Activated CD8-positive, alpha-beta memory T cell treated with anti-CD3 and anti-CD28 coated beads, Interleukin-2, amount 50 U/mL, for 24 hours (primary cell): ENCODE measurements around the gene SSBP4.

ENCODE experiments used
- DNase-seq: peaks from one replicate; pipeline ENCODE4 v3.0.0-alpha.2; 2020; ENCODE audit errors: extremely low read depth

The SSBP4 gene

GRCh38 chr19:18444513-18444912 lies 25.3 kb downstream of the SSBP4 start:
- DNase-seq = no peak

DNA sequence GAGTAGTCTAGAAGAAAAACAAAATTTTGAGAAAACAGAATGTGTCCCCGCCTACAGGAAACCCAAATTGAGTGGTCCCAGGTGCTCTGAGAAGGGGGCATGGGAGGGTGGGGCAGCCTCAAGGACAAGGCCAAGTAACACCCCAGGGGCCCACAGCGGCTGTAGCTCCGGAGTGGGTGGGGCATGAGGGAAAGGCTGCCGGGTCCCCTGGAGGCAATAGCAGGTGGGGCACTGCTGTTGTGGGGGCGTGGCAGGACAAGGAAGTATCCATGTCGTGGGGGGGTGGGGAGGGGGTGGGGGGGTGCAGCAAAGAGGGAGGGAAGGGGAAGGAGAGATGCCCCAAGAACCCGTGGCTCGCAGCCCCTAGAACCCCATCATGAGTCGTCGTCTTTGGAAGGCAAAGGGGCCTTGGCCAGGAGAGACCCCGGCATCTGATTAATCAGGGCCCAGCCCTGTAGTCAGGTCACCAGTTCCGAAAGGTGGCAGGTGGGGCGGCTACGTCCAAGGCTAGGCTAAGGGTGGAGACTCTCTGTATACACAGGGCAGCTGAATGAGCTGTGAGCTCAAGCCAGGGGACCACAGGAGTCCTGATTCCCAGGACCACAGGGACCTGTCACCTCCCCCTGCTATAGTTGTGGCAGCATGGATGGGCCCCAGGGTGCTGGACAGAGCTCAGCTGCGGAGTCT lies 26.2 kb downstream of the SSBP4 start:
- no peak for DNase-seq

DNA sequence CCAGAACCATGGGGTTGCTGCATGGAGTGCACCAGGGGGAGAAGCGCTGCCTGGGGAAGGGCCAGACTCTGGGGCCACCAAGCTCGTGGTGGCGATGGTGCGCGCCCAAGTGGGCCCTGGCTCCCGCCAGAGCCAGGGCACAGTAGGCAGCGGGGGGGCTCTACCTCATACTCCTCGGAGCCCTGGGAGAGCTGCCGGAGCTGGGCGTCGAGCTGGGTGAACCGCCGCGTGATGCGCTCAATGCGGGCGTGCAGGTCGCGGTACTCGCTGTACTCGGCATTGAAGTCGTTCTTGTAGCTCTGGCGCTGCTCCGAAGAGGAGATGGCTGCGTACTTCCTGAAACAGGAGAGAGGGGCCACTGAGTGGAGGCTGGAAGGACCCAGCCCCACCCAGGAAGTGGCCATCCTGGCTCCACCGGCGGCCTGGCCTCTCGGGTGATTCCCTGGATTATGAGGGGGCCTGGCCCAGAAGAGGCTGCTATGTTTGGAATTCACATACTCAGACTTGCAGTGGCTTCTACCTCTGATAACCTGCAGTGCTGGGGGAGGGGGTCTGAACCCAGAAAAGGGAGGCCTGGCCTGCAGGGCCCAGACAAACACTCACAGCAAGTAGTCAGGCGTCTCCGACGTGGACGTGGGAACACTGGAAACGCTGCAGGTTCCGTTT lies 27.1 kb downstream of the SSBP4 start:
- DNase-seq = no peak

- no peak for DNase-seq
These were observed 27.7 kb downstream of the SSBP4 start for GRCh38 chr19:18446811-18447359.

DNA sequence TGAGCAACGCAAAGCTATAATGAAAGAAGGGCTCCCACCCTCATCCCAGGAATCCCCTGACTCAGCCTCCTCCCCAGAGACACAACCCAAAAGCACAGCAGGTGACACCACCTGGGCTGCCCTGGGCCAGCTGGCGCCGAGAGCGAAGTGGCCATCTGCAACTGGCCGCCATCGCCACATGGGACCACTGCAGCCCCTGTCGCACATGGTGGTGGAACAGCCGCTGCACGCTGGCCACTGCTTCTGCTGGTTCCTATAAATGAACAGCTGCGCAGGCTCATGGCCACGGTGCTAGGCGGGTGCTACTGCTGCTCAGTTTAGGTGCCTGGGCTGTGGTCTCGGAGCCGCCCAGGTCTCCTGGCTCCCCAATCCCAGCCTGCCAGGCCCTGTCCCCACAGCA lies 30.4 kb downstream of the SSBP4 start:
- no peak for DNase-seq

DNA sequence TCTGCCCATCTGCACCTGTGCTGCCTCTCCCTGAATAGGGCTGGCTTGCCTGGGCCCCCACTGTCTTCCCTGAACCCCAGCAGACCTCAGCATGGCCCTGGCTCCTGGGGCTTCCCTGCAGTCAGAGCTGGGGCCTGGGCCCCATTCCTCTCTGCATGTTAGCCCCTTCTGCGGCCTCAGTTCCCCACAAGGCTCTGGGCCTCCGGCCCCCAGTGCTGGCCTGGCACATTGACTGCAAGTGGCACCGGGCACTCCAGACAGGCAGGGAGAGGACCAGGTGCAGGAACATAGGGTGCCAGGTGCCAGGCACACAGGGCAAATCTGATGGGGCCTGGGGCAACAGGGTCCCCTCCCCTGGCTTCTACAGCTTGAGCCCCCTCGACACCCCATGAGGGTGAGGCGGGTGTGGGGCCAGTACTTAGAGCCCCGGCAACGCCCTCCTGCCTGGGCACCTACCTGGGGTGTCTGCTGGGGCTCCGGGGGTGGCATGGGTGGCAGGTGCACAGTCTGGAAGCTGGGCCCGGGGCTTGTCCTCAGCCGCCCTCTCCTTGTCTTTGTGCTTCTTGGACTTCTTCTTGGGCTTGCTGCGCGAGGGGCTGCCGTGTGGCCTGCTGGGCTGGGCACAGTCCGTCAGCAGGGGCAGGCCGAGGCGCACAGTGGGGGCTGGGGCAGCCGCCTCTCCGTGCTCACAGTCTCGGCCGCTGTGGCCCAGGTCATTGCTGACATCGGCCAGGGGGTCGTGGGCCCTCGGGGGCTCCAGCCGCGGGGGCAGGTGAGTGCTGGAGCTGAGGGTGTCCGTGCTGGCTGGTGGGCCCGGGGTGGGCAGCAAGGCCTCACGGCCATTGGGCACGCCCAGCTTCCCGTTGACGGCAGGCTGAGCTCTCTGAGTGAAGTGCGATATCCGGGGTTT lies 31.1 kb downstream of the SSBP4 start:
- DNase-seq = no peak

DNA sequence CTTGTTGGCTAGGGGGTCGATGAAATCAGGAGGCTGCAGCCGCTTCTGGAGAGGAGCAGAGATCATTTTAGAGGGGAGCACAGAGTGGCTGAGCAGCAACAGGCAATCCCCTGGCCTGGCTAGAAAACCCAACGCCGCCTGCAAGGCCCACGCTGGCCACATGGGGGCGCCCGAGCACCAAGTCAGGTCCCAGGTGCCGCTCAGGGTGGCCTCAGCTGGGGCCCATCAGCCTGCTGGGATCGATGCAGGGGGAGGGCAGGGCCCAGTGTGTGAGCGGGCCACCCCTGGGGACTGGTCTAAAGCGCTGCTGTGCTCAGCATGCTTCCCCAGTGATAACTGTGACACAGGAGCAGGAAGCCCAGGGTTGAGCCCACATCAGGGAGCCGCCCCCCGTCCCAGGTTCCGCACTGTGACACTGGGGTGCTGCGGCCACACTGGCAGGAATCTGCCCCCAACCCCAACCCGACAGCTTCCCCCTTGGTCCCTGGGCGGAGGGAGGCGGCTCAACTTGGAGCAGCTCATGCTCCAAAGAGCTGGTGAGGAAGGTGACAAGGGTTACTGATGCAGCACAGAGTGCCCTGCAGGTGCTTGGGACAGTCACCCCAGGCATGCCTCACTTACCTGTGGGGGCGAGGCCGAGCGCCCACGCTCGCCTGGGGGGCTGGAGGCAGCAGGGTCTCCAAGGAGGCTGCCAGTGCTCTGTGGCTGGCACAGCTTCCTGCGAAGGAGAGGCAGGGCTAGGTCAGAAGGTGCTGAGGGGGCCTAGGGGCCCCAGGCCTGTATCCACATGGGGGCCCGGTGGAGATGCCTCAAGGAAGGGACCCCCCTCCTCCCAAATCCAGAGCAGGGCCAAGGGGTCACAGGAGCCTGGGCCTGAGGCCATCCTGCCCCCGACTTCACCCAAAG lies 32.0 kb downstream of the SSBP4 start:
- peak; percentile 75 for DNase-seq

- no peak for DNase-seq
These were observed 33.2 kb downstream of the SSBP4 start for GRCh38 chr19:18452386-18452785.

GRCh38 chr19:18453269-18454024 lies 34.2 kb downstream of the SSBP4 start:
- no peak for DNase-seq

- no peak for DNase-seq
These were observed 37.1 kb downstream of the SSBP4 start for GRCh38 chr19:18456279-18456678.

GRCh38 chr19:18456974-18457373 lies 37.8 kb downstream of the SSBP4 start:
- DNase-seq = no peak

DNA sequence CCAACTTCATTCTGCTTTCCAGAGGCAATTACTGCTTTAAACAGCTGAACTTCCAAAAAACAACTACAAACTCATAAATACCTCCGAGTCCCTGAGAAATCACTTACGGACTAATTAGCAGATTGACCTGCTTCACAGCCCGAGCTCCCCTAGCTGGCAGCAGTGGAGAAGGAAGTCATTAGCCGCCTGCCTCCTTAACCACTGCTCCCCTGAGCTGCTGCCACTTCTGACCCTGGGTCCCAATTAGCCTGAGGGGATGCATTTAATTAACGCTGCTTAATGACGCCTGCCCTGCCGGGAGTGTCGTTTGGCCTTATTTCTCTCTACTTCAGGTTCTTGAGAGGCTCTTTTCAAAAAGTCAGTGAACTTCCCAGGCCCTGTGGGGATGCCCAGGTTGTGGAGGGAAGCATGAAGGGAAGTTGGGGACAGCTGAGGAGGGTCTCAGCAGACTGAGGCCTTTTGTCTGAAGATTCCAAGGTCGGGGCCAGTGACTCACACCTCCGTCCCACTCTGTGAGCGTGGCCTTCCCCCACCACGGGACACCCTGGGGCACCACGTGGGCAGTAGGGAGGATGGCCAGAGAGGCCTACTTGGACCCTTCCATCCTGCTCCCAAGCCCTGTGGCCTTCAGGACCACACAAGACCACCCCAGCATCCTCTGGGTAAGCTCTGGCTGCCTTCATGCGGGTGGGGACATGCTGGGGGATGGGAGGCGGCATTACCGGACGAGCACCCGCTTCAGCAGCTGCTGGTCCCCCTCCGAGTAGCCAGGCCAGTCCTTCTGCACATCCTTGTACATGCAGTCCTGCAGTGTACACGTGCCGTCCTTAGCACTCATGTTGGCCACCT lies 38.5 kb downstream of the SSBP4 start:
- no peak for DNase-seq

GRCh38 chr19:18460900-18461299 lies 41.7 kb downstream of the SSBP4 start:
- no peak for DNase-seq

- DNase-seq = no peak
These were observed 42.3 kb downstream of the SSBP4 start for GRCh38 chr19:18461471-18461870.

DNA sequence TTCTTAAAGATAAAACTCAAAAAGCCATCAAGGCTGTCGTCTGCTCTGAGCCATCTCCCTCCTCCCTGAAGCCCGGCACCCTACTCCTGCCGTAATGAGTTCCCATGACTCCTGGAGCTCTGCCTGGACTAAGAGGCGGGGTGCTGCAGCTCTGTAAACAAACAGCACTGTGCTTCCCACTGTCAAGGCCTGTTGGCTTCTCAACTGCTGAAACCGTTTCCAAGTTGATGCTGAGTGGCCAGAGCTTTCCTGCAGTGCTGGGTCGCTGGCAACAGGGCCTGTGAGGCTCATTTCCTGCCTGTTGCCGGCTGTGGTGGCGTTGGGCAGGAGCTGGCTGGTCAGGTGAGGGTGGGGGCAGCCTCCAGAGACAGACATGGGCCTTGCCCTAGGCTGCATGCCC lies 45.4 kb downstream of the SSBP4 start:
- no peak for DNase-seq

DNA sequence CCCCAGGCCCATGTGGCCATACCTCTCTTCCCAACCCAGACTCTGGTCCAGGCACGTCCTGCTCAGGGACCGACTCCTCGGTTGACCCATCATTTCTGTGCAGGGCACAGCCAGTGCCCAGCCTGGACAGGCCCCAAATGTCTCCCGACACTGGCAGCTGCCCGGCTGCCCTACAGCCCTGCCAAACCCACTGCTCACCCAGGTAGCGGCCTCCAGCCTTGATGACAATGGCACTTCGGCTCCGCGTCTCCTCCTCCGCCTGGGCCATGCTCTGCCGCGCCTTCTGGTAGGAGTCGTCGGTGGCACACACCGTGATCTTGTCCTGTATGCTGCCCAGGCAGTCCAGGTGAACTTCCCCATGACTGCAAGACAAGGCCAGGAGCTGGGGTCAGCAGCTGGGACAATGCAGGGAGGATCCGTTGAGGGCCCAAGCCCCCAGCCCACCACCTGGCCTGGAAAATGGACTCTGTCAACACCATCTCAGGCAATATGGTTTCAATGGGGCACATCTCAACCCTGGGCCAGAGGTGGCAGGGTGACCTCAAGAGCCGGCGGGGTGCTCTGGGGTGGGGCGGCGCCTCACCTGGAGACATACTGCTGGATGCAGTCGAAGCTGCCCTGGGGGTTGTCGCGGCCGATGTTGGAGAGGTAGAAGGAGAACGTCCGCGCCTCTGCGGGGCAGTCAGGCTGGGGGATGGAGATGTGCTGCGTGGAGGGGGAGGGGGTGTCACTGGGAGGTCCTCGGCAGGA lies 46.2 kb downstream of the SSBP4 start:
- no peak for DNase-seq

DNA sequence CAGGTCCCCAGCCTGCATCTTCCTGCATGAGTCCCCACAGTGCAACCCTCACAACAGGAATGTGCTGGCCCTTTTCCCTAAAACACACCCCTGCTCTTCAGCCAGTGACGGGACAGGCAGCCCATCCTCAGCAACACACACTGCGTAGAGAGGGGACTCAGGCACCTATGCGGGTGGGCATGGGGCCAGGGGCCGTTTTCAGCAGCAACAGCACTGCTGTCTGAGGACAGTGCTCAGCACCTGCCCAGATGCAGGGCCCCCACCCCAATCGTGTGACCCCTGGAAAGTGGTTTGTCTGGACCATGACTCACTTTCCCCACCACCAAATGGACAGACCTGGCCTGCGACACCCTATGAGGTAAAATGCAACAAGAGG lies 46.8 kb downstream of the SSBP4 start:
- DNase-seq = no peak

GRCh38 chr19:18466354-18466753 lies 47.2 kb downstream of the SSBP4 start:
- no peak for DNase-seq

DNA sequence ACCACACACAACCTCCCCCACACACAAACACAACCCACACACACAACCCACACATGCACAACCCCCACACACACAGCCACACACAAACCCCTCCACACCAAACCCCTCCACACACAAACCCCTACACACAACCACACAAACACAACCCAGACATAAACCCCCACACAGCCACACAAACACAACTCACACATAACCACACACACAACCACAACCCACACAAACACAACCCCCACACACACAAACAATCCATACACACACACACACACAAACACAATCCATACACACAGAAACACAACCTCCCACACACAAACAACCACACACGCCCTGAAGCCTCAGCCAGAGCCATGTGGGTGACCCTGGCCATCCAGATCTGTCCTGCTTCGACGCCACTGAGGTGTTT lies 48.8 kb downstream of the SSBP4 start:
- no peak for DNase-seq
